Tibial artery (tissue), 4 donors: ENCODE data around the gene RNF227.

ENCODE experiments used
- DNase-seq, 2 donors: peaks; one replicate each; pipeline ENCODE4 v3.0.0-alpha.2; 2019
- H3K27ac ChIP-seq, 2 donors: fragments of 200-600 bp; sonication (generic) in 1 of 2; 1 replicate in 1 of 2; 2 replicates in 1 of 2; pipeline ENCODE4 v1.5.1; 2018 to 2019; ENCODE audit warnings: mild to moderate bottlenecking in 1 of 2
- H3K27me3 ChIP-seq, 2 donors: fragments of 200-600 bp; sonication (generic) in 1 of 2; one replicate each; pipeline versions ENCODE4 v1.5.1 to v1.6.0; 2016 to 2019
- H3K36me3 ChIP-seq, 3 donors: fragments of 200-600 bp; sonication (generic) in 2 of 3; one replicate each; pipeline ENCODE4 v1.5.1; 2016 to 2019; ENCODE audit warnings: mild to moderate bottlenecking in 2 of 3
- H3K4me1 ChIP-seq, 4 donors: fragments of 200-600 bp; sonication (generic) in 2 of 4; 1 replicate in 3 of 4; 2 replicates in 1 of 4; pipeline ENCODE4 v1.5.1; 2016 to 2019
- H3K4me3 ChIP-seq, 2 donors: fragments of 200-600 bp; sonication (generic) in 1 of 2; 1 replicate in 1 of 2; 2 replicates in 1 of 2; pipeline ENCODE4 v1.5.1; 2018 to 2019; ENCODE audit warnings: mild to moderate bottlenecking in 2 of 2
- H3K9me3 ChIP-seq, 3 donors: fragments of 200-600 bp; sonication (generic) in 1 of 3; one replicate each; pipeline ENCODE4 v1.5.1; 2016 to 2019
- intact Hi-C: fragments of 100-400 bp; cut with DNase I; formaldehyde crosslinking; loops from one replicate; pipeline ENCODE4 v1.15.0; 2023; ENCODE audit warnings: low total_unique reads
- TF ChIP-seq, protein P1 (sequence below), 2 experiments: fragments of 200-600 bp in 1 of 2; fragments of 450-650 bp in 1 of 2; IDR thresholded peaks; one replicate each; pipeline ENCODE4 v1.5.1; 2017 to 2019; ENCODE audit warnings: antibody characterized with exemption in 2 of 2, mild to moderate bottlenecking in 1 of 2, moderate library complexity in 1 of 2

The RNF227 gene

DNA sequence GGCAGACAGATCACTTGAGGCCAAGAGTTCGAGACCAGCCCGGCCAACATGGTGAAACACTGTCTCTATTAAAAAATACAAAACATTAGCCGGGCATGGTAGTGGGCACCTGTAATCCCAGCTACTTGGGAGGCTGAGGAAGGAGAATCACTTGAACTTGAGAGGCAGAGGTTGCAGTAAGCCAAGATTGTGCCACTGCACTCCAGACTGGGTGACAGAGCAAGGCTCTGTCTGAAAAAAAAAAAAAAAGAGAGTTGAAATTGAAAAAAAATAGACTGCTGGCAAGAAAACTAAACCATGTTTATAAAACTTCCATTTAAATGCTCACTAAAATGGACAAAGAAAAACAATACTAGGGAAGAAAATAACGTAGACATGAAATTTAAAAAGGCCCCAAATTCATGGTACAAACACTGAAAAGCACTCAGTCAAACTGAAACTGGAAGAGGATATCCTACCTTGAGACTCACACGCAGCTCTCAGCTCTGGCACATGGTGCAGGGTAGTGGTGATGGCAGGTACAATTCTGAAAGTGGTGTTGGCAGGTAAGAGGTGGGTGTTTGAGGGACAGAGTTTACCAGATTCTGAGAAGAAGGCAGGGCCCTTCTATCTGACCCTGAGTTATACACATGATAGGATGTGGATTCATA lies 35.2 kb upstream of the RNF227 start:
- intact Hi-C loops: no loop called here
- Histone ChIP-seq H3K36me3 (peaks cover 20 to 42% (median 32%) of the 10 kb centered on the region in 3 donors), H3K4me3 (no peak overlapping the region), H3K9me3 (no peaks in the 10 kb centered on the region), H3K27ac (no peak overlapping the region), H3K4me1 (no peaks in the 10 kb centered on the region), H3K27me3 (peaks cover 0 to 3% of the 10 kb centered on the region in 2 donors)
- no peak for DNase-seq
- TF ChIP-seq, protein P1, sequence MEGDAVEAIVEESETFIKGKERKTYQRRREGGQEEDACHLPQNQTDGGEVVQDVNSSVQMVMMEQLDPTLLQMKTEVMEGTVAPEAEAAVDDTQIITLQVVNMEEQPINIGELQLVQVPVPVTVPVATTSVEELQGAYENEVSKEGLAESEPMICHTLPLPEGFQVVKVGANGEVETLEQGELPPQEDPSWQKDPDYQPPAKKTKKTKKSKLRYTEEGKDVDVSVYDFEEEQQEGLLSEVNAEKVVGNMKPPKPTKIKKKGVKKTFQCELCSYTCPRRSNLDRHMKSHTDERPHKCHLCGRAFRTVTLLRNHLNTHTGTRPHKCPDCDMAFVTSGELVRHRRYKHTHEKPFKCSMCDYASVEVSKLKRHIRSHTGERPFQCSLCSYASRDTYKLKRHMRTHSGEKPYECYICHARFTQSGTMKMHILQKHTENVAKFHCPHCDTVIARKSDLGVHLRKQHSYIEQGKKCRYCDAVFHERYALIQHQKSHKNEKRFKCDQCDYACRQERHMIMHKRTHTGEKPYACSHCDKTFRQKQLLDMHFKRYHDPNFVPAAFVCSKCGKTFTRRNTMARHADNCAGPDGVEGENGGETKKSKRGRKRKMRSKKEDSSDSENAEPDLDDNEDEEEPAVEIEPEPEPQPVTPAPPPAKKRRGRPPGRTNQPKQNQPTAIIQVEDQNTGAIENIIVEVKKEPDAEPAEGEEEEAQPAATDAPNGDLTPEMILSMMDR (IDR thresholded peaks at IDR 0.05): no peak

GRCh38 chr17:7950578-7950977 lies 34.5 kb upstream of the RNF227 start:
- Histone ChIP-seq H3K4me1 (no peaks in the 10 kb centered on the region), H3K36me3 (peaks cover 27 to 49% (median 39%) of the 10 kb centered on the region in 3 donors), H3K27me3 (peaks cover 0 to 3% of the 10 kb centered on the region in 2 donors), H3K4me3 (no peak overlapping the region), H3K9me3 (no peaks in the 10 kb centered on the region), H3K27ac (no peak overlapping the region)
- TF ChIP-seq, protein P1 (IDR thresholded peaks at IDR 0.05): no peak
- intact Hi-C loops: no loop called here
- DNase-seq: no peak

GRCh38 chr17:7947651-7948050 lies 31.6 kb upstream of the RNF227 start:
- Histone ChIP-seq H3K4me3 (no peak overlapping the region), H3K36me3 (peaks cover 53 to 75% (median 64%) of the 10 kb centered on the region in 3 donors), H3K27ac (no peak overlapping the region), H3K9me3 (no peaks in the 10 kb centered on the region), H3K27me3 (no peaks in the 10 kb centered on the region), H3K4me1 (no peaks in the 10 kb centered on the region)
- DNase-seq: no peak
- TF ChIP-seq, protein P1 (IDR thresholded peaks at IDR 0.05): no peak
- intact Hi-C loops: no loop called here

GRCh38 chr17:7946441-7946840 lies 30.4 kb upstream of the RNF227 start:
- intact Hi-C loops: no loop called here
- Histone ChIP-seq H3K9me3 (no peaks in the 10 kb centered on the region), H3K27ac (no peak overlapping the region), H3K4me1 (no peaks in the 10 kb centered on the region), H3K36me3 (peaks cover 53 to 86% (median 72%) of the 10 kb centered on the region in 3 donors), H3K27me3 (no peaks in the 10 kb centered on the region), H3K4me3 (no peak overlapping the region)
- DNase-seq: no peak
- TF ChIP-seq, protein P1 (IDR thresholded peaks at IDR 0.05): no peak

DNA sequence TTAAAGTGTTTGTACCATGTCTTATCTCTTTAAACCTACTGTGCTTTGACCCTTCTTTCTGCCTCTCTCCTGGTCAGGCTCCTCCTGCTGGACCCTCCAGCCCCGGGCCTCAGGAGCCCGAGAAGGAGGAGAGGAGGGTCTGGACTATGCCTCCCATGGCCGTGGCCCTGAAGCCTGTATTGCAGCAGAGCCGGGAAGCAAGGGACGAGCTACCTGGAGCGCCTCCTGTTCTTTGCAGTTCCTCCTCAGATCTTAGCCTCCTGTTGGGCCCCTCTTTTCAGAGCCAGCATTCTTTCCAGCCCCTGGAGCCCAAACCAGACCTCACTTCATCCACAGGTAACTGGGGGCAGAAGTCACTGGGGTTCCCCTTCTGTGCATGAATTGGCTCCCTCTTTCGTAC lies 29.6 kb upstream of the RNF227 start:
- Histone ChIP-seq H3K36me3 (peaks cover 59 to 93% (median 80%) of the 10 kb centered on the region in 3 donors), H3K27me3 (no peaks in the 10 kb centered on the region), H3K9me3 (no peaks in the 10 kb centered on the region), H3K27ac (no peak overlapping the region), H3K4me1 (no peaks in the 10 kb centered on the region), H3K4me3 (no peak overlapping the region)
- TF ChIP-seq, protein P1 (IDR thresholded peaks at IDR 0.05): no peak
- DNase-seq: no peak
- intact Hi-C loops: no loop called here
